ENCODE data around the gene SLC9A9. TPM values are rescaled to one million over a fixed set of nuclear protein-coding genes. Genes with fewer than 3 reads are reported as not detected.
A peak's percentile ranks its signal among the peaks of the same experiment; 100 is the strongest.

Gene SLC9A9
- total and polyA plus RNA-seq, 9 of the 15 experiments (the other 6 are each of a cell fraction or from before 2014, with no cell fraction given), result 0.03 to 0.13 TPM; not detected in 7

DNA sequence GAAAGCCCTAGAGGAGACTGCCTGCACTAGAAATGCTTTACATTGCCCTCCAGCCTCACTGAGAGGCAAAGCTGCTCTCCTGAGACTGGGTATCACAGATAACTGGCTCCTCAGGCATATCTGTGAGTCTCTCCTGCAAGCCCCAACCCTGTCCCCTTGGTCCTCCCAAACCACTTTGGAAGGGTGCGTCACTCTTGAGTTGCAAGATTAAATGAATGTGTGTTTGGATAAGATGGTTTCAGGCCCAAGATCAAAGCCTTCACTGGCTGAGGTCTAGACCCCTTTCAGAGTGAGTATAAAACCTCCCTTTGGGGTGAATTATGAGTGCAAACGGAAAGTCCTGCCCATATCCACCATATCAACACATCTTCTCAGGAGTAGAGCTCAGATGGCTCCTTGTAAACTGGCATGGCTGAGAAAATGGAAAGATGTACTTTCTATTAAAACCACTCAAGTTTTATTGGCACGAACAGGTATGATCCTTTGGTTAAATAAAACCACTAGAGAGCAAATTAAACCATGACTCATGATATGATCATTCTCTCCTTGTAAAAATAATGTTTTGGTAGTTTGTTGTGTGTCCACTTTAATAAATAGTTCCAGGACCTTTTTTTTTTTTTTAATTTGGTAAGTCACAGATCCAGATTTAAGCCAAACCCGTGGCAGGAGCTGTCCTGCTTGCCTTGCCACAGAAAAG lies 564.7 kb downstream of the SLC9A9 start (continued):
- TF ChIP-seq, protein P1, sequence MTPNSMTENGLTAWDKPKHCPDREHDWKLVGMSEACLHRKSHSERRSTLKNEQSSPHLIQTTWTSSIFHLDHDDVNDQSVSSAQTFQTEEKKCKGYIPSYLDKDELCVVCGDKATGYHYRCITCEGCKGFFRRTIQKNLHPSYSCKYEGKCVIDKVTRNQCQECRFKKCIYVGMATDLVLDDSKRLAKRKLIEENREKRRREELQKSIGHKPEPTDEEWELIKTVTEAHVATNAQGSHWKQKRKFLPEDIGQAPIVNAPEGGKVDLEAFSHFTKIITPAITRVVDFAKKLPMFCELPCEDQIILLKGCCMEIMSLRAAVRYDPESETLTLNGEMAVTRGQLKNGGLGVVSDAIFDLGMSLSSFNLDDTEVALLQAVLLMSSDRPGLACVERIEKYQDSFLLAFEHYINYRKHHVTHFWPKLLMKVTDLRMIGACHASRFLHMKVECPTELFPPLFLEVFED (CRISPR knock-in tag; conservative IDR thresholded peaks at IDR 0.05), result no peak
- TF ChIP-seq KLF6 (CRISPR knock-in tag; IDR thresholded peaks at IDR 0.05; ENCODE audit: borderline replicate concordance) (no peak), XRCC3 (IDR thresholded peaks at IDR 0.05) (no peak; the same call in 1 of the 2 replicates), NFATC3 (IDR thresholded peaks at IDR 0.05) (no peak), ZNF165 (CRISPR knock-in tag; IDR thresholded peaks at IDR 0.05; ENCODE audit: borderline replicate concordance) (no peak), ARNT (IDR thresholded peaks at IDR 0.05) (peak; percentile 56 to 69; a peak in 2 of 4 replicates), HOXB6 (CRISPR knock-in tag; IDR thresholded peaks at IDR 0.05; ENCODE audit: borderline replicate concordance) (no peak), ZNF121 (CRISPR knock-in tag; conservative IDR thresholded peaks at IDR 0.05) (no peak), RBM34 (IDR thresholded peaks at IDR 0.05; ENCODE audit: borderline replicate concordance, insufficient read depth, low read length) (no peak), NCOA4 (IDR thresholded peaks at IDR 0.05; ENCODE audit: partially characterized antibody) (no peak), ZNF695 (CRISPR knock-in tag; IDR thresholded peaks at IDR 0.05) (no peak), RBM15 (IDR thresholded peaks at IDR 0.05; ENCODE audit: insufficient read depth, low read length) (no peak), ZNF408 (CRISPR knock-in tag; IDR thresholded peaks at IDR 0.05; ENCODE audit: low read depth) (no peak), ZNF175 (CRISPR knock-in tag; IDR thresholded peaks at IDR 0.05; ENCODE audit: low read depth) (no peak), SRSF1 (IDR thresholded peaks at IDR 0.05; ENCODE audit: low read depth, low read length) (no peak), SIN3A (IDR thresholded peaks at IDR 0.05; ENCODE audit: borderline replicate concordance in 2 of 2, control insufficient read depth in 1 of 2, low read depth in 2 of 2, low read length in 2 of 2) (no peak), U2AF2 (optimal IDR thresholded peaks at IDR 0.05; ENCODE audit: low read depth, low read length) (no peak), HMG20B (CRISPR knock-in tag; IDR thresholded peaks at IDR 0.05) (no peak), FOSL1 (tag; conservative IDR thresholded peaks at IDR 0.05) (peak; percentile 77), CREM (IDR thresholded peaks at IDR 0.05; ENCODE audit: low read depth) (peak; percentile 81)
- TF ChIP-seq, protein P2, sequence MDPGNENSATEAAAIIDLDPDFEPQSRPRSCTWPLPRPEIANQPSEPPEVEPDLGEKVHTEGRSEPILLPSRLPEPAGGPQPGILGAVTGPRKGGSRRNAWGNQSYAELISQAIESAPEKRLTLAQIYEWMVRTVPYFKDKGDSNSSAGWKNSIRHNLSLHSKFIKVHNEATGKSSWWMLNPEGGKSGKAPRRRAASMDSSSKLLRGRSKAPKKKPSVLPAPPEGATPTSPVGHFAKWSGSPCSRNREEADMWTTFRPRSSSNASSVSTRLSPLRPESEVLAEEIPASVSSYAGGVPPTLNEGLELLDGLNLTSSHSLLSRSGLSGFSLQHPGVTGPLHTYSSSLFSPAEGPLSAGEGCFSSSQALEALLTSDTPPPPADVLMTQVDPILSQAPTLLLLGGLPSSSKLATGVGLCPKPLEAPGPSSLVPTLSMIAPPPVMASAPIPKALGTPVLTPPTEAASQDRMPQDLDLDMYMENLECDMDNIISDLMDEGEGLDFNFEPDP (CRISPR knock-in tag; IDR thresholded peaks at IDR 0.05), result no peak
- TF ChIP-seq, protein P3, sequence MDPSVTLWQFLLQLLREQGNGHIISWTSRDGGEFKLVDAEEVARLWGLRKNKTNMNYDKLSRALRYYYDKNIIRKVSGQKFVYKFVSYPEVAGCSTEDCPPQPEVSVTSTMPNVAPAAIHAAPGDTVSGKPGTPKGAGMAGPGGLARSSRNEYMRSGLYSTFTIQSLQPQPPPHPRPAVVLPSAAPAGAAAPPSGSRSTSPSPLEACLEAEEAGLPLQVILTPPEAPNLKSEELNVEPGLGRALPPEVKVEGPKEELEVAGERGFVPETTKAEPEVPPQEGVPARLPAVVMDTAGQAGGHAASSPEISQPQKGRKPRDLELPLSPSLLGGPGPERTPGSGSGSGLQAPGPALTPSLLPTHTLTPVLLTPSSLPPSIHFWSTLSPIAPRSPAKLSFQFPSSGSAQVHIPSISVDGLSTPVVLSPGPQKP (CRISPR knock-in tag; IDR thresholded peaks at IDR 0.05), result no peak
